Neuron (in vitro differentiated cells): Measurements from ENCODE around the gene SKP1.
A peak's percentile ranks its signal among the peaks of the same experiment; 100 is the strongest.

Experiments used
- H2AFZ ChIP-seq: one replicate; pipeline ENCODE4 v1.6.1; 2013; ENCODE audit warnings: low read depth, mild to moderate bottlenecking, inconsistent platforms, low read length, moderate library complexity
- H3K27me3 ChIP-seq: one replicate; pipeline ENCODE4 v1.6.1; 2013; ENCODE audit warnings: low read length; ENCODE audit not compliant: insufficient read depth
- H3K36me3 ChIP-seq: one replicate; pipeline ENCODE4 v1.6.1; 2013; ENCODE audit warnings: low read length; ENCODE audit not compliant: insufficient read depth
- H3K4me1 ChIP-seq: one replicate; pipeline ENCODE4 v1.6.1; 2013; ENCODE audit warnings: low read length; ENCODE audit not compliant: insufficient read depth
- H3K4me3 ChIP-seq: 2 replicates; pipeline ENCODE4 v1.5.1; 2013; ENCODE audit warnings: mild to moderate bottlenecking, low read length, moderate library complexity
- H3K9me3 ChIP-seq: one replicate; pipeline ENCODE4 v1.6.1; 2013; ENCODE audit warnings: low read length

Gene SKP1

DNA sequence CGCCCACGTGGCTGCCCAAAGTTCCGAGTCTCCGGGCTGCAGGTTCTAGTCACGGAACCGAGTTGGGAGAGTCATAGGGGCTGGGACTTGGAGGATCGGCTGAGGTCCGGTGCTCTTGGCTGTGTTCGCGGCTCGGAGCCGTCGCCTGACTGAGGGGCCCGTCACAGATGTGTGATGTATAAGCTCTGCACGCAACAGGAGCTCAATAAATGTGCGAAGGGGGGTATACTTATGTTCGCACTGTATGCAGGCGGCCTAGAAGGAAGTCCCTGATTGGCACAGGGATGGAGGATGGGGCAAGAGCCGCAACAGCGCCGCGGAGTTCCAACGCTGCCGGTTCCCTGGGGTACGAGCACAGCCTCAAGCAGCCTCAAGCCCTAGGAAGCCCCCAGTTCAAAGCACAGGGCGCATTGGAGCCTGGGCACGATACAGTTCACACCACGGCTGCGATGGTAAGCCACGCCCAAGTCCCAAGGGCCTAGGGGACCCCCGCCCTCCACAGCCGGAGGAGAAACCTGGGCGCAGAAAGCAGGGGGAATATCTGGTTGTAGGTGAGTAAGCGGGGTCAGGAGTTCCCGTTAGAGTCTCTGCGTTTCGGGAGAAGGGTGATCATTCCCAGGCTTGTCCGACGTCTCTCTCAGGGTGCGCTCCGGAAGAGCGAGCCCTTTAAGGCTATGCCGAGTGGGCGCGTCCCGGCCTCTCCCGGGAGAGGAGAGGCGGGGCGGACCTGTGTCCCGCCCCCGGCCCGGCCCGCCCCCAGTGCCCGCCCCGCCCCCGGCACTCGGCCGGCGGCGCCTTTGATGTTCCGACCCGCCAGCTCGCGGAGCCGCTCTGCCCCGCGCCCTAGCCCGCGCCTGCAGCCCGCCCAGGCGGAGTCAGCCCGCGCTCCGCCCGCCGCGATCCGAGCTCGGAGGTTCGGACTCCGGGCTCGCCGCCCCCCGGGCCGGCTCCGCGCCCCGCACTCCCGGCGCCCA is 62.6 kb downstream of the SKP1 start, which contains the start of gene TCF7:
Gene TCF7, plus strand, starts transcription at position 780 of the 974 bp plus-strand sequence. CDS start 226 bp downstream, outside the sequence.
- Histone ChIP-seq H2AFZ (peak within 1 kb of the TSS; percentile 94), H3K4me3 (peak within 1 kb of the TSS; percentile 74), H3K4me1 (peaks cover 8% of the 10 kb centered on the region), H3K36me3 (no peaks in the 10 kb centered on the region), H3K9me3 (no peaks in the 10 kb centered on the region), H3K27me3 (peaks cover 27% of the 10 kb centered on the region)

DNA sequence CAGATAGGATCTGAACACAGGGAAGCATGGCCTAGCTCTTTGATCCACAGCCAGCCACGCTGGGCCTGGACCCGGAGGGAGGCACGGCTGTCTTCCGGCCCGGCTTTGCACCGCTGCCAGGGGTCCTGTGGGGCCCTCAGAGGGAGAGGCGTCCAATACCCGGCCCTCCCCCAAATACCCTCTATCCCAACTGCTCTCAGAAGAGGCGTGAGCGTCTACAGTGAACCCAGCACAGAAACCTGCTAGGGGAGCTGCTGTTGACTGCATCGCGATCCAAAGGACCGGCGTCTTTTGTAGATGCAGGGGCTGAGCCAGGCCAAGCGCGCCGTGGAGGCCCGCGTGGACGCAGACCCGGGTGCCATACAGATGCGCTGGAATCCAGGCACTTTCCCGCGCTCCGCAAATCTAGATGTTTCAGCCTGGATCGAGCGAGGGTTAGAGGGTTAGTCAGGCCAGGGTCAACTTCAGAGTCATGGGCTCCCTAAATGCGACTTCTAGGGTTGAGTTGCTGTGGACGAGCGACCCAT is 63.3 kb downstream of the SKP1 start:
- no peaks in the 10 kb centered on the region for H3K36me3 ChIP-seq

GRCh38 chr5:134112726-134113362 is 63.9 kb downstream of the SKP1 start:
- H3K4me3 ChIP-seq, result no peak overlapping the region

More for the DNA sequence above, 63.3 kb downstream of the SKP1 start:
- Histone ChIP-seq H2AFZ (no peak overlapping the region), H3K4me1 (peaks cover 8% of the 10 kb centered on the region), H3K27me3 (peaks cover 27% of the 10 kb centered on the region), H3K4me3 (no peak overlapping the region), H3K9me3 (no peaks in the 10 kb centered on the region)

GRCh38 chr5:134111741-134112647 is 64.8 kb downstream of the SKP1 start:
- H3K4me1 ChIP-seq, result peaks cover 8% of the 10 kb centered on the region
- no peak overlapping the region for H3K4me3 ChIP-seq
- peaks cover 35% of the 10 kb centered on the region for H3K27me3 ChIP-seq
- H2AFZ ChIP-seq, result no peak overlapping the region
- no peaks in the 10 kb centered on the region for H3K9me3 ChIP-seq
- H3K36me3 ChIP-seq, result no peaks in the 10 kb centered on the region

More at GRCh38 chr5:134112726-134113362, 63.9 kb downstream of the SKP1 start:
- Histone ChIP-seq H2AFZ (no peak overlapping the region), H3K36me3 (no peaks in the 10 kb centered on the region), H3K9me3 (no peaks in the 10 kb centered on the region), H3K27me3 (peaks cover 30% of the 10 kb centered on the region), H3K4me1 (peaks cover 8% of the 10 kb centered on the region)

GRCh38 chr5:134110382-134110781 is 66.4 kb downstream of the SKP1 start:
- Histone ChIP-seq H3K36me3 (no peaks in the 10 kb centered on the region), H2AFZ (no peak overlapping the region), H3K27me3 (peaks cover 37% of the 10 kb centered on the region), H3K4me1 (peaks cover 8% of the 10 kb centered on the region), H3K9me3 (no peaks in the 10 kb centered on the region), H3K4me3 (no peak overlapping the region)

DNA sequence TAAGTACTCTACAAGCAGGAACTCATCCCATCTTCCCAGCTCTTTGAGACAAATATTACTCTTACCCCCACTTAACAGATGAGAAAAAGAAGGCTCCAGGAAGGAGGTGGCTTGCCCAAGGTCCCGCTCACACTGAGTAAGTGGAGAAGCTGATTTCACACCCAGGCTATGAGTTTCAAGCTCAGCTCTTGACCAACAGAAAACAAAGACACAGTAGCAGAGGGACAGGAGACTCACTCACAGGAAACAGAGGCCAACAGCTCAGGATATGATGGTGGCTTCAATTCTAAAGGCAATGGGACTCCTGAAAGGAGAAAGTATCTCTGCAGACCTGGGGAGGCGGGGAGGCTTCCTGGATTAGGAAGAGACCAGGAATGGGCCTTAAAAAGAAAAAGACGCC is 69.0 kb downstream of the SKP1 start:
- Histone ChIP-seq H3K4me3 (no peak overlapping the region), H3K4me1 (peaks cover 8% of the 10 kb centered on the region), H3K27me3 (peaks cover 34% of the 10 kb centered on the region), H3K36me3 (no peaks in the 10 kb centered on the region), H3K9me3 (no peaks in the 10 kb centered on the region), H2AFZ (no peak overlapping the region)

DNA sequence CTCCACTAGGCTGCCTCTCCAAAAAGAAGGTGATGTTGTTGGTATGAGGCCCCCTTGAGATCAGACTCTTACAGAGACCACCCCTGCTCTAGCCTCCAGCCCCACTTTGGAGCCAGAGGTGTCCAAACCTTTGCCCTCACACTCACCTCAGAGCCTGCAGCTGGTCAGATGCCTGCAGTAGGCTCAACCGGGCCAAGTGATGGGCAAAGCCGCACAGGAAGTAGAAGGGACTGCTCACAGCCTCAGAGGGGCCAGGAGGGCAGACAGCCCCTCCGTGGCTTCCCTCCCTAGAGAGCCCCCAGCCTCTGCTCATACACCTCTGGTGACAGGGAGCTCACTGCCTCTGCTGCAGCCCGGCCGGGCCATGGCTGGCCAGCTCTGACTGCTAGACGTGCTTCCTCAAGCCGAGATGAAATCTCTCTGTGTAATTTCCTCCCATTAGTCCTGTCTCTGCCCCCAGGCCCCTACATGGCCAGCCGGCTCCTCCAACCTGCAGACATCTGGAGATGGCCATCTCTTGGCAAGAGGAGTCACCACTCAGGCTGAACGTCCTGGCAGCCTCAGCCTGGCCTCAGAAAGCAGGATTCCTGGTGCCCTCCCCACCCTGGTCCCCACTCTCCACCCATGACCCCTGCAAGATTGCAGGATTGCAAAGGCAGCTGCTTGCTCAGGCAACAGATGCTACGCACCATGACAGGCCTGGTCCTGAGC is 69.6 kb downstream of the SKP1 start:
- Histone ChIP-seq H3K9me3 (no peaks in the 10 kb centered on the region), H2AFZ (no peak overlapping the region), H3K36me3 (no peaks in the 10 kb centered on the region), H3K4me1 (peaks cover 8% of the 10 kb centered on the region), H3K4me3 (no peak overlapping the region), H3K27me3 (peaks cover 28% of the 10 kb centered on the region)

- no peak overlapping the region for H2AFZ ChIP-seq
- H3K36me3 ChIP-seq, result no peaks in the 10 kb centered on the region
- H3K9me3 ChIP-seq, result no peaks in the 10 kb centered on the region
- peaks cover 9% of the 10 kb centered on the region for H3K27me3 ChIP-seq
- peaks cover 5% of the 10 kb centered on the region for H3K4me1 ChIP-seq
- no peak overlapping the region for H3K4me3 ChIP-seq
These were observed 72.6 kb downstream of the SKP1 start for GRCh38 chr5:134103998-134104654.

GRCh38 chr5:134103397-134103796 is 73.4 kb downstream of the SKP1 start:
- Histone ChIP-seq H3K27me3 (peaks cover 9% of the 10 kb centered on the region), H2AFZ (no peak overlapping the region), H3K4me1 (peaks cover 5% of the 10 kb centered on the region), H3K9me3 (no peaks in the 10 kb centered on the region), H3K36me3 (no peaks in the 10 kb centered on the region), H3K4me3 (no peak overlapping the region)

GRCh38 chr5:134101686-134102439 is 74.9 kb downstream of the SKP1 start:
- Histone ChIP-seq H3K9me3 (no peaks in the 10 kb centered on the region), H3K36me3 (no peaks in the 10 kb centered on the region), H3K4me3 (no peak overlapping the region), H3K27me3 (peaks cover under 1% of the 10 kb centered on the region), H3K4me1 (peaks cover 5% of the 10 kb centered on the region), H2AFZ (no peak overlapping the region)
